IMR-90 (cell line): Measurements from ENCODE around the gene ST7. TPM values are rescaled to one million over a fixed set of nuclear protein-coding genes. Genes with fewer than 3 reads are reported as not detected.

Experiments
- ATAC-seq: fragments of 200-7000 bp; cut with Tn5 transposase; 2 replicates; pipeline ENCODE4 v1.9.1; 2020; ENCODE audit warnings: low read depth, mild to moderate bottlenecking, moderate library complexity
- BruUV-seq: library from RNA; stranded (reverse); fragments of 400-500 nt; replicated peaks from 2 replicates; lab custom pipeline; 2021; lab: Mats Ljungman, UMichigan
- CTCF ChIA-PET: fragments of 300-600 bp; formaldehyde crosslinking; extraction: SDS; loops from one replicate; lab custom pipeline; 2021; ENCODE audit warnings: antibody characterized with exemption; lab: Yijun Ruan, JAX
- POLR2A ChIA-PET: fragments of 300-600 bp; sonication (Branson Sonifier 250); formaldehyde crosslinking; loops from one replicate; lab custom pipeline; 2022; ENCODE audit warnings: antibody characterized with exemption; ENCODE audit not compliant: unreplicated experiment; lab: Charles Lee
- DNase-seq: peaks from one replicate; pipeline ENCODE4 v3.0.0; 2013
- H2AFZ ChIP-seq: replicated peaks from 2 replicates; pipeline ENCODE3; 2013; ENCODE audit warnings: low read length, mild to moderate bottlenecking; ENCODE audit not compliant: poor library complexity
- H2AK5ac ChIP-seq: 2 replicates; pipeline ENCODE4 v1.6.1; 2013; ENCODE audit warnings: low read depth, low read length, inconsistent platforms
- H2AK9ac ChIP-seq: replicated peaks from 2 replicates; pipeline ENCODE3; 2013; ENCODE audit warnings: mild to moderate bottlenecking, low read depth, low read length, moderate library complexity; ENCODE audit not compliant: poor library complexity
- H2BK120ac ChIP-seq: 2 replicates; pipeline ENCODE4 v1.6.1; 2013; ENCODE audit warnings: low read depth, low read length, inconsistent platforms
- H2BK15ac ChIP-seq: 3 replicates; pipeline ENCODE4 v1.6.1; 2013; ENCODE audit warnings: low read depth, low read length, inconsistent platforms
- H2BK20ac ChIP-seq: 2 replicates; pipeline ENCODE4 v1.6.1; 2013; ENCODE audit warnings: low read depth, mild to moderate bottlenecking, inconsistent platforms, low read length, moderate library complexity
- H2BK5ac ChIP-seq: 2 replicates; pipeline ENCODE4 v1.6.1; 2013; ENCODE audit warnings: mild to moderate bottlenecking, low read depth, low read length, inconsistent platforms; ENCODE audit not compliant: poor library complexity, severe bottlenecking
- H3K14ac ChIP-seq: replicated peaks from 2 replicates; pipeline ENCODE4 v1.6.1; 2013; ENCODE audit warnings: low read depth, low read length, inconsistent platforms
- H3K18ac ChIP-seq: 2 replicates; pipeline ENCODE4 v1.6.1; 2013; ENCODE audit warnings: low read depth, low read length, control low read depth
- H3K23ac ChIP-seq: 2 replicates; pipeline ENCODE4 v1.6.1; 2013; ENCODE audit warnings: low read depth, low read length, inconsistent platforms
- H3K27ac ChIP-seq: 2 replicates; pipeline ENCODE4 v1.5.1; 2013; ENCODE audit warnings: mild to moderate bottlenecking, control low read depth, low read length; ENCODE audit not compliant: insufficient read depth
- H3K27me3 ChIP-seq: 2 replicates; pipeline ENCODE4 v1.6.1; 2013; ENCODE audit warnings: low read length; ENCODE audit not compliant: control insufficient read depth, insufficient read depth
- H3K36me3 ChIP-seq: 2 replicates; pipeline ENCODE4 v1.6.1; 2013; ENCODE audit warnings: low read length, mixed read lengths; ENCODE audit not compliant: control insufficient read depth, insufficient read depth
- H3K4ac ChIP-seq: 2 replicates; pipeline ENCODE4 v1.6.1; 2013; ENCODE audit warnings: low read depth, low read length, inconsistent platforms
- H3K4me1 ChIP-seq: 2 replicates; pipeline ENCODE4 v1.6.1; 2013; ENCODE audit warnings: low read length, mixed read lengths; ENCODE audit not compliant: control insufficient read depth, insufficient read depth
- H3K4me2 ChIP-seq: 2 replicates; pipeline ENCODE4 v1.6.1; 2013; ENCODE audit warnings: low read depth, mild to moderate bottlenecking, control low read depth, low read length, moderate library complexity
- H3K4me3 ChIP-seq: 2 replicates; pipeline ENCODE4 v1.5.1; 2013; ENCODE audit warnings: low read depth, mild to moderate bottlenecking, control low read depth, low read length, moderate library complexity; ENCODE audit not compliant: insufficient read depth
- H3K56ac ChIP-seq: 2 replicates; pipeline ENCODE4 v1.6.1; 2013; ENCODE audit warnings: low read length, inconsistent platforms; ENCODE audit not compliant: insufficient read depth; ENCODE audit errors: extremely low read depth
- H3K79me1 ChIP-seq, 2 experiments: 2 replicates each; pipeline ENCODE4 v1.6.1; 2013; ENCODE audit warnings: low read length in 2 of 2, inconsistent platforms in 1 of 2, low read depth in 1 of 2
- H3K9ac ChIP-seq: 2 replicates; pipeline ENCODE4 v1.6.1; 2013; ENCODE audit warnings: low read depth, low read length, control low read depth
- H3K9me1 ChIP-seq: 2 replicates; pipeline ENCODE4 v1.6.1; 2013; ENCODE audit warnings: low read length, inconsistent platforms; ENCODE audit not compliant: insufficient read depth
- H3K9me3 ChIP-seq: 2 replicates; pipeline ENCODE4 v1.6.1; 2013; ENCODE audit warnings: low read length; ENCODE audit not compliant: control insufficient read depth, insufficient read depth
- H4K20me1 ChIP-seq: 2 replicates; pipeline ENCODE4 v1.6.1; 2013; ENCODE audit warnings: low read length, inconsistent platforms; ENCODE audit not compliant: insufficient read depth
- H4K5ac ChIP-seq: 2 replicates; pipeline ENCODE4 v1.6.1; 2013; ENCODE audit warnings: mild to moderate bottlenecking, low read depth, low read length, control low read depth
- H4K8ac ChIP-seq, 2 experiments: 2 replicates each; pipeline ENCODE4 v1.6.1; 2013; ENCODE audit warnings: low read depth in 2 of 2, low read length in 2 of 2, control low read depth in 1 of 2, inconsistent platforms in 1 of 2
- H4K91ac ChIP-seq: 2 replicates; pipeline ENCODE4 v1.6.1; 2013; ENCODE audit warnings: low read depth, low read length, inconsistent platforms; ENCODE audit not compliant: insufficient read depth
- CEBPB ChIP-seq: IDR thresholded peaks from 2 replicates; pipeline ENCODE4 v1.6.1; 2012; ENCODE audit warnings: low read depth, low read length, improper control_type of control experiment
- CTCF ChIP-seq: conservative IDR thresholded peaks from 2 replicates; pipeline ENCODE4 v1.5.1; 2012; ENCODE audit warnings: mild to moderate bottlenecking, low read depth, low read length, improper control_type of control experiment
- FOS ChIP-seq: fragments of 150-350 bp; IDR thresholded peaks from 2 replicates; pipeline ENCODE4 v1.6.1; 2016; ENCODE audit warnings: low read depth, low read length
- NFE2L2 ChIP-seq: fragments of 150-350 bp; IDR thresholded peaks from 2 replicates; pipeline ENCODE4 v1.6.1; 2016; ENCODE audit warnings: low read depth, mild to moderate bottlenecking, low read length
- RFX5 ChIP-seq: IDR thresholded peaks from 2 replicates; pipeline ENCODE4 v1.8.0; 2012; ENCODE audit warnings: low read depth, mild to moderate bottlenecking, low read length, moderate library complexity
- dilution Hi-C: fragments of 300-500 bp; cut with HindIII; formaldehyde crosslinking; loops from one replicate; pipeline ENCODE4 v1.14.3; 2018; ENCODE audit warnings: low sequenced_read_pairs; ENCODE audit not compliant: unreplicated experiment
- in situ Hi-C: fragments of 300-500 bp; cut with MboI; formaldehyde crosslinking; loops from 3 replicates; pipeline ENCODE4 v1.14.3; 2019; ENCODE audit warnings: low sequenced_read_pairs, inconsistent platforms, mixed read lengths
- intact Hi-C: fragments of 100-400 bp; cut with micrococcal nuclease; formaldehyde crosslinking; loops from 2 replicates; pipeline ENCODE4 v1.10.0; 2022
- polyA plus RNA-seq, 3 experiments: library from polyadenylated mRNA; depleted of rRNA; stranded (reverse); fragments of >200 nt; gene quantifications; 2 replicates each; pipeline ENCODE4 v1.2.3, GENCODE V29; 2012; ENCODE audit warnings: low replicate concordance in 1 of 3
- total RNA-seq: library from RNA; depleted of rRNA; stranded (reverse); fragments of >200 nt; gene quantifications from 2 replicates; pipeline ENCODE4 v1.2.3, GENCODE V29; 2012

The ST7 gene
- total and polyA plus RNA-seq, 2 of the 4 experiments (the other 2 are of a cell fraction) = 18.6 to 26.0 TPM

GRCh38 chr7:116963234-116963633 lies 9.9 kb downstream of the ST7 start:
- no peak for ATAC-seq

More at GRCh38 chr7:116963234-116963633, 9.9 kb downstream of the ST7 start:
- in situ Hi-C loops (no loop called here), dilution Hi-C loops (no loop called here), intact Hi-C loops (no loop called here)
- Histone ChIP-seq H2BK15ac (no peak overlapping the region), H3K23ac (no peak overlapping the region), H2AK9ac (no peak overlapping the region), H3K18ac (no peak overlapping the region), H2AFZ (no peak overlapping the region), H3K27ac (no peak overlapping the region), H3K9ac (no peak overlapping the region), H3K56ac (no peak overlapping the region), H3K14ac (no peak overlapping the region), H3K79me1 (peaks cover 16 to 23% of the 10 kb centered on the region in 2 experiments), H3K9me3 (no peaks in the 10 kb centered on the region), H2AK5ac (no peak overlapping the region), H4K20me1 (0 out of 2 replicates have a peak, but pooled peaks cover 3% of the 10 kb centered on the region), H3K36me3 (0 out of 2 replicates have a peak, but pooled peaks cover 2% of the 10 kb centered on the region), H4K8ac (no peak overlapping the region), H2BK120ac (no peak overlapping the region), H3K9me1 (no peaks in the 10 kb centered on the region; the same call in 1 of the 2 replicates), H3K4me1 (no peaks in the 10 kb centered on the region), H4K5ac (no peak overlapping the region), H3K4me3 (no peak overlapping the region), H3K4ac (no peak overlapping the region), H2BK5ac (no peak overlapping the region), H3K4me2 (no peak overlapping the region), H3K27me3 (no peaks in the 10 kb centered on the region), H4K91ac (no peak overlapping the region), H2BK20ac (no peak overlapping the region)
- CTCF ChIA-PET = no interaction called here
- TF ChIP-seq CTCF = no peak
- no peak for TF ChIP-seq NFE2L2
- no peak for TF ChIP-seq RFX5
- TF ChIP-seq FOS = no peak
- TF ChIP-seq CEBPB = no peak
- no peak for DNase-seq
- BruUV-seq = no TSS peak
- POLR2A ChIA-PET = no interaction called here
